Measurements from ENCODE around the gene NPM1.
A peak's percentile ranks its signal among the peaks of the same experiment; 100 is the strongest.
"Not testable (repeated sequence)": the region's sequence is repeated elsewhere in the genome, so short reads cannot be mapped to it uniquely, and the experiment has no call there.

Gene NPM1, protein sequence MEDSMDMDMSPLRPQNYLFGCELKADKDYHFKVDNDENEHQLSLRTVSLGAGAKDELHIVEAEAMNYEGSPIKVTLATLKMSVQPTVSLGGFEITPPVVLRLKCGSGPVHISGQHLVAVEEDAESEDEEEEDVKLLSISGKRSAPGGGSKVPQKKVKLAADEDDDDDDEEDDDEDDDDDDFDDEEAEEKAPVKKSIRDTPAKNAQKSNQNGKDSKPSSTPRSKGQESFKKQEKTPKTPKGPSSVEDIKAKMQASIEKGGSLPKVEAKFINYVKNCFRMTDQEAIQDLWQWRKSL

DNA sequence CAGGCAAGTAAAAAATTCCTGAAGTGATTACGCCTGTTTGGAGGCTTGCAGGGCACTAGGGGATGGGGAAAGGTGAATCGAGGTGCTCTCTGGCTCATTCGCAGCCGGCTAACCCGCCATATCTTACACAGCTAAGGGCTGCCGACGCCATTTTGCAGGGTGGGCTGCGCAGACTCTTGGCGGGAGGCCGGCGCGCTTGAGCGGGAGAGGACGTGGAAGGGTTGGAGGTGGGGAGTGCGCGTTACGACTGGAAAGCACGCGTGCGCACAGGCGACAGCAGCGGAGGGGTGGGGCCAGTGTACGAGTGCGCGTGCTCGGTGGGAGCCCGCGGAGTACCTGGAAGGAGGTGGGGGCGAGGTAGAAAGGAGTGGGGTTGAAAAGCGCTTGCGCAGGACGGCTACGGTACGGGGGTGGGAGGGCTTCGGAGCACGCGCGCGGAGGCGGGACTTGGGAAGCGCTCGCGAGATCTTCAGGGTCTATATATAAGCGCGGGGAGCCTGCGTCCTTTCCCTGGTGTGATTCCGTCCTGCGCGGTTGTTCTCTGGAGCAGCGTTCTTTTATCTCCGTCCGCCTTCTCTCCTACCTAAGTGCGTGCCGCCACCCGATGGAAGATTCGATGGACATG, at the start of gene NPM1:
Gene NPM1 (plus strand): TSS at position 505 of the 625 bp plus-strand sequence. CDS start 100 bp downstream, at position 605.
- no peaks in the 10 kb centered on the region for H3K27me3 ChIP-seq (ENCODE audit: control insufficient read depth, insufficient read depth, low read length)
- H3K9me3 ChIP-seq (ENCODE audit: control insufficient read depth, insufficient read depth, low read length): no peaks in the 10 kb centered on the region
- peaks cover 7% of the 10 kb centered on the region for H3K4me1 ChIP-seq (ENCODE audit: control insufficient read depth, insufficient read depth, low read length)
- H3K9ac ChIP-seq (ENCODE audit: low read depth, low read length): peak within 1 kb of the TSS; percentile 99
- peaks cover 31% of the 10 kb centered on the region for H3K36me3 ChIP-seq (ENCODE audit: control insufficient read depth, insufficient read depth, low read length)
- peak within 1 kb of the TSS; percentile 81 for H3K4me3 ChIP-seq (ENCODE audit: low read depth, low read length)

DNA sequence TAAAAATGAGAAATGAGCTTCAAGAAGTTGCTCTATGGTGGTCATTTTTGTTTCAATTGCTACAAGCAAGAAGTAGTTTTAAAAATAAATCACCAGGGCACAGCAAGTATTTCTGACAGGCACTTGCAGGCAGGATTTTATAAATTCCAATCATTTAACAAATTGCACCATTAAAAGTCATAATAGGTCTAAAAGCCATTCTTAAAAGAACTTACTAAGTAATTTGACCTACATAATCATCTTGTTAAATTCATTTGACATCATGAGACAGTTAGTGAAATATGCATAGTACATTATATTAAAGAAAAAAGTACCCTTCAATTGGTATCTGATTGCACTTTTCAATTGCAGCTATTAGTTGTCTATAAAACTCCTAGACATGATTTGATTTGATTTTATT, 47.6 kb upstream of the NPM1 start:
- Histone ChIP-seq H3K36me3 (ENCODE audit: control insufficient read depth, insufficient read depth, low read length) (no peaks in the 10 kb centered on the region), H3K4me1 (ENCODE audit: control insufficient read depth, insufficient read depth, low read length) (no peaks in the 10 kb centered on the region), H3K4me3 (ENCODE audit: low read depth, low read length) (no peak overlapping the region), H3K9me3 (ENCODE audit: control insufficient read depth, insufficient read depth, low read length) (no peaks in the 10 kb centered on the region), H3K9ac (ENCODE audit: low read depth, low read length) (no peak overlapping the region), H3K27me3 (ENCODE audit: control insufficient read depth, insufficient read depth, low read length) (peaks cover 39% of the 10 kb centered on the region)

DNA sequence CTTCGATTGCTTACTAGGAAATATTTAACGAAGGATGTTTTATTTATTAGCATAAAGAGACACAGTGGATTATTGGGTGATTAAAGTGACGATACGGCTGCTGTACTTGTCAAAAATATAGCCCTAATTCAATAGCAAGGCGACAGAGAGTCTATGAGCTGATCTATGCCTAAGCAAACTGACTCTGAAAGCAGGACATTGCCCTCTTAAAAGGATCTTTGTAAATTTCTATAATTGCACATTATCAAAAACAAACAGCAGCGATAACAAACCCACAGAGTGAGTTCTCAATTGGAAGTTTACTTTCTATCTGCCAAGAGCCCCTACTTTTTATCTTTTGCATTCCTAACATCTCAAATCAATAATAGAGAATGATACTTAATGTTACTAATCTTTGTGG, 47.2 kb upstream of the NPM1 start:
- Histone ChIP-seq H3K27me3 (ENCODE audit: control insufficient read depth, insufficient read depth, low read length) (peaks cover 34% of the 10 kb centered on the region), H3K9me3 (ENCODE audit: control insufficient read depth, insufficient read depth, low read length) (no peaks in the 10 kb centered on the region), H3K36me3 (ENCODE audit: control insufficient read depth, insufficient read depth, low read length) (no peaks in the 10 kb centered on the region), H3K9ac (ENCODE audit: low read depth, low read length) (no peak overlapping the region), H3K4me1 (ENCODE audit: control insufficient read depth, insufficient read depth, low read length) (no peaks in the 10 kb centered on the region), H3K4me3 (ENCODE audit: low read depth, low read length) (no peak overlapping the region)

DNA sequence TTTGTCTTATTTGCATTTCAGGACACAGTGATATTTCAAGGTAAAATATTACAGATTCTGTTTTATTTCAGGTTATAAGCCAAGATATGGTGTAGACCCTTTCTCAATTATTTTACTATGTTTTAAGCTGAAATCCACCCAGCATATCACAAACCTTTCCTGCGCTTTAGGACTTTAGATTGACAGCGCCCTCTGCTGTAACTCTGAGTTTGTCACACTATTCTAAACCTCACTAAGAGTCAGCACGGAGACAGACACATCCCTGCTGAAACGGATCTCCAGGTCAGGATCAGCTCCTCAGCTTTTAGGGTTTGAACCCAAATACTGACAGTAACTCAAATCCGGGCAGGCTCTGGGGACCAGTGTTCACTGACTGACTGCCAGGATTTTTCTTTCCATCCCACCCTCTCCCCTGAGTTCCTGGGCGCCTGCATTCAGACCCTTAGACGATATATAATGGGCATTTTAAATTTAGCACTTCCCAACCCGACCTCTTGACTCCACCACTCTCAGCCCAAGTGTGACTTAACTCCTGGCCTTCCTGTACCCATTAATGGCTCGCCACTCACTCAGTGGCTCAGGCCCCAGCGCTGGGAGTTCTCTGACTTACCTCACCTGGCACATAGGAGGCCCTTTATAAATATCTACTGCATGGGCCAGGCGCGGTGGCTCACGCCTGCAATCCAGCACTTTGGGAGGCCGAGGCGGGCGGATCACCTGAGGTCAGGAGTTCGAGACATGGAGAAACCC, 45.1 kb upstream of the NPM1 start:
- H3K9ac ChIP-seq (ENCODE audit: low read depth, low read length): no peak overlapping the region
- H3K4me1 ChIP-seq (ENCODE audit: control insufficient read depth, insufficient read depth, low read length): no peaks in the 10 kb centered on the region
- H3K36me3 ChIP-seq (ENCODE audit: control insufficient read depth, insufficient read depth, low read length): no peaks in the 10 kb centered on the region
- no peak overlapping the region for H3K4me3 ChIP-seq (ENCODE audit: low read depth, low read length)
- H3K27me3 ChIP-seq (ENCODE audit: control insufficient read depth, insufficient read depth, low read length): peaks cover 14% of the 10 kb centered on the region
- no peaks in the 10 kb centered on the region for H3K9me3 ChIP-seq (ENCODE audit: control insufficient read depth, insufficient read depth, low read length)

DNA sequence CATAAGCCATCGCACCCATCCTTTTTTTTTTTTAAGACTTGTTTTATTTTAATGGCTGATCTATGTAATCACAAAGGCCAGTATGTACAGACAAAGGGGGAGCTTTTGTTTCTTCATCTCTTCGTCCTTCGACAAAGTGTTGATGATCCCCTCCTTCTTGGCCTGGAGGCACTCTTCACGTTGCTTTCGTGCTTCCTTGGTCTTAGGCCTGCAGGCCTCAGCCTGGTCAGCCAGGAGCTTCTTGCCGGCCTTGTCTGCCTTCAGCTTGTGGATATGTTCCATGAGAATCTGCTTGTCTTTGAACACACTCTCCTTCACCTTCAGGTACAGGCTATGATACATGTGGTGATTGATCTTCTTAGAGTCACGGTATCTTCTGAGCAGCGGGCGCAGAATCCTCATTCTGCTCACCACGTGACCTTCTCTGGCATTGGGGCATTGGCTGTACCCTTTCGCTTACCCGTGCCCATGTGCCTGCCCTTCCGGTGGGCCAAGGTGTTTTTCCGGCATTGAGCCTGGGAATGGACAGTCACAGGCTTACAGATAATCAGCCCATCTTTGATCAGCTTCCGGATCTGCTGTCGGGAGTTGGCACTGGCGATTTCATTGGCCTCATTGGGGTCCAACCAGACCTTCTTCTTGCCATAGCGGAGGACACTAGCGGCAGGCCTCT, 42.6 kb upstream of the NPM1 start:
- Histone ChIP-seq H3K9me3 (ENCODE audit: control insufficient read depth, insufficient read depth, low read length) (no peaks in the 10 kb centered on the region), H3K4me1 (ENCODE audit: control insufficient read depth, insufficient read depth, low read length) (no peaks in the 10 kb centered on the region), H3K36me3 (ENCODE audit: control insufficient read depth, insufficient read depth, low read length) (no peaks in the 10 kb centered on the region), H3K9ac (ENCODE audit: low read depth, low read length) (no peak overlapping the region), H3K4me3 (ENCODE audit: low read depth, low read length) (no peak overlapping the region), H3K27me3 (ENCODE audit: control insufficient read depth, insufficient read depth, low read length) (peaks cover 4% of the 10 kb centered on the region)

DNA sequence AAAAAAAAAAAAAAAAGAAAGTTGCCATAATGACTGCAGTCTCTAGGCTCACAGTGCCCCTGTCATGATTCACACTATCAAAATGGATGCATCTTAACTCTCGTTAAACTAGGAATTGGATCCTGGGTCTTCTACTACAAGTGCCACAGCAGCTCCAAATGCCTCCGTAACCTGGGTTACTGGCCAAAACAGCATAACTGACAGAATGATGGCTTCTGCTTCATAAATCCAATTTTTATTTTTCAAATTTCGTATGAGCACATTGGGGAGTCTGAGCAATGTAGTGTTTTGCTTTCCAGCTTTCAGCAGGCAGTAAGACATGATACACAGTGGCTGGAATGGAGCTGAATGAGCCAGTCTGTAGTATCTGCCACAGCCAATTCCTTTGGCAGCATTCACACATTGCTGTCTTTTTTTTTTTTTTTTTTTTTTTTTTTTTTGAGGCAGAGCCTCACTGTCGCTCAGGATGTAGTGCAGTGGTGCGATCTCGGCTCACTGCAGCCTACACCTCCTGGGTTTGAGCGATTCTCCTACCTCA, 36.0 kb upstream of the NPM1 start:
- H3K9ac ChIP-seq (ENCODE audit: low read depth, low read length): no peak overlapping the region
- H3K9me3 ChIP-seq (ENCODE audit: control insufficient read depth, insufficient read depth, low read length): no peaks in the 10 kb centered on the region
- H3K4me3 ChIP-seq (ENCODE audit: low read depth, low read length): no peak overlapping the region
- H3K36me3 ChIP-seq (ENCODE audit: control insufficient read depth, insufficient read depth, low read length): no peaks in the 10 kb centered on the region
- H3K27me3 ChIP-seq (ENCODE audit: control insufficient read depth, insufficient read depth, low read length): no peaks in the 10 kb centered on the region
- H3K4me1 ChIP-seq (ENCODE audit: control insufficient read depth, insufficient read depth, low read length): no peaks in the 10 kb centered on the region

DNA sequence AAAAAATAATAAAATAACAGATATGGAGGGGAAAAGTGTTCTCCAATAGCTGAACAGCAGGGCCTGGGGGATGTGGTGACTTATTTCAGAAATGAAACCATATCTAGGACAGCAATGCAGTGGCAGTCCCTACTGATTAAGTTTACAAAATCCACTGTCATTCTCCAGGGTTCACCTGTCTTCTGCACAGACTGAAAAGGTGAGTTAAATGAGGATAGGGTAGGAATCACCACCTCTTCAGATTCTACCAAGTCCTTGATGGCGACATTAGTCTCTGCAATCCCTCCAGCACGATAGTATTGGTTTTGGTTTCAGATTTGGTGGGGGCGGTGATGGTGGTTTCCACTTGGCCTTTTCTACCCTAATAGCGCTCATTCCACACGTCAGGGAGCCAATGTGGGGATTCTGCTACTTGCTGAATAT, 32.3 kb upstream of the NPM1 start:
- no peaks in the 10 kb centered on the region for H3K36me3 ChIP-seq (ENCODE audit: control insufficient read depth, insufficient read depth, low read length)
- H3K27me3 ChIP-seq (ENCODE audit: control insufficient read depth, insufficient read depth, low read length): no peaks in the 10 kb centered on the region
- no peak overlapping the region for H3K9ac ChIP-seq (ENCODE audit: low read depth, low read length)
- no peak overlapping the region for H3K4me3 ChIP-seq (ENCODE audit: low read depth, low read length)
- no peaks in the 10 kb centered on the region for H3K9me3 ChIP-seq (ENCODE audit: control insufficient read depth, insufficient read depth, low read length)
- H3K4me1 ChIP-seq (ENCODE audit: control insufficient read depth, insufficient read depth, low read length): no peaks in the 10 kb centered on the region

DNA sequence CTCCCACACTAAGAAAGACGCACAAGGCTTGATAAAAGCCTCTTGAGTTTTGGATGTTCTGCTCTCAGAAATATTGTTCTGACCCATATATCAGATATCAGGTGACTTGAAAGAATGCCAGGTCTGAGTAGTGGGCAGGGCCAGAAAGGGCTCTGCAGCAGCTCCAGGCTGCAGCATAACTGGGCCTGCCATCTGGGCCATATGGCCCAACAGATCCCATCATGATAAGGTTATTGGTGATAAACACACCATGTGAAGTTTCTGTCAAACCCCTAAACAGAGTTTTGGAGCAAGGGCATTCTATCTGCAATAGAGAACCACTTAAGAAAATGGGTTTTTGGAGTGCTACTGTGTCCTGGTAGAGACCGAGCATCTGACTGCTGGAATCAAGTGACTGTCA, 29.8 kb upstream of the NPM1 start:
- H3K4me1 ChIP-seq (ENCODE audit: control insufficient read depth, insufficient read depth, low read length): no peaks in the 10 kb centered on the region

DNA sequence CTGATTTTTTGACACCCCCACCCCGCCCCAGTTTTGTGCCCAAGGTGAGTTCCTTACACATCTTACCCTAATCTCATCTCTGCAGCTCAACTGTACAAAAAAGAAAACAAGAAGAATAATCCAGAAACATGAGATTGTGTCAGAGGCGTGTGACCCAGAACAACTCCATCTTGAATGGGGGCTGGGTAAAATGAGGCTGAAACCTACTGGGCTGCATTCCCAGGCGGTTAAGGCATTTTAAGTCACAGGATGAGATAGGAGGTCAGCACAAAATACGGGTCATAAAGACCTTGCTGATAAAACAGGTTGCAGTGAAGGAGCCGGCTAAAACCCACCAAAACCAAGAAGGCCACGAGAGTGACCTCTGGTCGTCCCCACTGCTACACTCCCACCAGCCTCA, 26.5 kb upstream of the NPM1 start:
- not testable (repeated sequence) for H3K4me3 ChIP-seq (ENCODE audit: low read depth, low read length); H3K9me3 ChIP-seq (ENCODE audit: control insufficient read depth, insufficient read depth, low read length); H3K4me1 ChIP-seq (ENCODE audit: control insufficient read depth, insufficient read depth, low read length); H3K36me3 ChIP-seq (ENCODE audit: control insufficient read depth, insufficient read depth, low read length); H3K27me3 ChIP-seq (ENCODE audit: control insufficient read depth, insufficient read depth, low read length); H3K9ac ChIP-seq (ENCODE audit: low read depth, low read length)

More for the DNA sequence above, 29.8 kb upstream of the NPM1 start:
- Histone ChIP-seq H3K27me3 (ENCODE audit: control insufficient read depth, insufficient read depth, low read length) (no peaks in the 10 kb centered on the region), H3K9me3 (ENCODE audit: control insufficient read depth, insufficient read depth, low read length) (no peaks in the 10 kb centered on the region), H3K4me3 (ENCODE audit: low read depth, low read length) (no peak overlapping the region), H3K36me3 (ENCODE audit: control insufficient read depth, insufficient read depth, low read length) (no peaks in the 10 kb centered on the region), H3K9ac (ENCODE audit: low read depth, low read length) (no peak overlapping the region)

DNA sequence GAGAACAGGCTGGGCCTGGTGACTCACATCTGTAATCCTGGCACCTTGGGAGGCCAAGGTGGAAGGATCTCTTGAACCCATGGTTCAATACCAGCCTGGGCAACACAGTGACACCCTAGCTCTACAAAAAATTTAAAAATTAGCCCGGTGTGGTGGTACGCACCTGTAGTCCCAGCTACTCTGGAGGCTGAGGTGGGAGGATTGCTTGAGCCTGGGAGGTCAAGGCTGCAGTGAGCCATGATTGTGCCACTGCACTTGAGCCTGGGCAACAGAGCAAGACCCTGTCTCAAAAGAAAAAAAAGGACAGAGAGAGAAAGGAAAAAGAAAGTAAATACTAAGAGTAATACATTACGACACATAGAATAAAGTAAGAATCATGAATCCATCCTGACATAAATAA, 24.4 kb upstream of the NPM1 start:
- not testable (repeated sequence) for H3K27me3 ChIP-seq (ENCODE audit: control insufficient read depth, insufficient read depth, low read length); H3K9ac ChIP-seq (ENCODE audit: low read depth, low read length); H3K4me1 ChIP-seq (ENCODE audit: control insufficient read depth, insufficient read depth, low read length); H3K36me3 ChIP-seq (ENCODE audit: control insufficient read depth, insufficient read depth, low read length); H3K9me3 ChIP-seq (ENCODE audit: control insufficient read depth, insufficient read depth, low read length); H3K4me3 ChIP-seq (ENCODE audit: low read depth, low read length)

DNA sequence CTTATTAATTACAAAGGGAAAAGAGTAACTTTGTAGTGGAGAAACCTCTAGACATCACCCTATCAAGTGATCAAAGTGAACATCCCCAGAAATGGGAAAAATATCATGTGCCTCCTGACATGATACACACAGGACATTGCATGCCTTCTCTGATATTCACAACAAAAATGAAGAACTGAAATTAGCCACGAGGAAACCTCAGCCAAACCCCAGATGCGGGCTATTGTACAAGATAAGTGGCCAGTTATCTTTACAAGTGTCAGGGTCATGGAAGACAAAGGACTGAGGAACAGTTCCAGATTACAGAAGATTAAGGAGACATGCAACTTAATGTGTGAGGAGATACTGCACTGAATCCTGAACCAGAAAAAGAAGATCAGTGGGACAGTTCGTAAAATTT, 23.8 kb upstream of the NPM1 start:
- no peaks in the 10 kb centered on the region for H3K27me3 ChIP-seq (ENCODE audit: control insufficient read depth, insufficient read depth, low read length)

More for the DNA sequence above, 23.8 kb upstream of the NPM1 start:
- Histone ChIP-seq H3K9ac (ENCODE audit: low read depth, low read length) (no peak overlapping the region), H3K9me3 (ENCODE audit: control insufficient read depth, insufficient read depth, low read length) (no peaks in the 10 kb centered on the region), H3K36me3 (ENCODE audit: control insufficient read depth, insufficient read depth, low read length) (no peaks in the 10 kb centered on the region), H3K4me3 (ENCODE audit: low read depth, low read length) (no peak overlapping the region), H3K4me1 (ENCODE audit: control insufficient read depth, insufficient read depth, low read length) (no peaks in the 10 kb centered on the region)
